ENCODE measurements around the gene SPANXN3. TPM values are rescaled to one million over a fixed set of nuclear protein-coding genes. Genes with fewer than 3 reads are reported as not detected.
A peak's percentile ranks its signal among the peaks of the same experiment; 100 is the strongest.
"Not testable (repeated sequence)": the region's sequence is repeated elsewhere in the genome, so short reads cannot be mapped to it uniquely, and the experiment has no call there.

SPANXN3 gene
- polyA plus RNA-seq (ENCODE audit: low read depth in 6 of 6), result not detected

DNA sequence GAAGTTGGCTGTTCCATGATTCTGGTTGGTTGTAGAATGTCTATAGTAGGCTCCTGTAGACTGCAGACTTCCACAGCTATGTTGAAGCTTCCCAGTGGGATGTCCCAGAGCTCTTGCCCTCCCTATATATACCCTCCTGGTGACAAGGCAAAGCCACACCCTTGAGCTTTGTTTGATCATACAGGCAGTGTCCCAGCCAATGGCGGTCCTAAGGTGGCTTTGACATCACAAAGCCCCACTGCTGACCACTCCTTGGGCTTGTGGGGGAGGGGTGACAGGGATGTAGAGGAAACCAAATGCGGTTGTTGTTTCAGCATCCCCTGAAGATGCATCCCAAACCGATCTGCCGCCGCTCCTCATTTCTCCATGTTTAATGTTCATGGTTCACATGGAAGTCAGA, at the start of gene SPANXN3:
SPANXN3 (minus strand) TSS at position 101 of the 400 bp plus-strand sequence; CDS start at position 17, 84 bp downstream.
- ATAC-seq (ENCODE audit: low read depth in 2 of 2), result not testable (repeated sequence)
- peaks cover 0 to 29% (median 9%) of the 10 kb centered on the region in 7 donors for H3K9me3 Mint-ChIP-seq

DNA sequence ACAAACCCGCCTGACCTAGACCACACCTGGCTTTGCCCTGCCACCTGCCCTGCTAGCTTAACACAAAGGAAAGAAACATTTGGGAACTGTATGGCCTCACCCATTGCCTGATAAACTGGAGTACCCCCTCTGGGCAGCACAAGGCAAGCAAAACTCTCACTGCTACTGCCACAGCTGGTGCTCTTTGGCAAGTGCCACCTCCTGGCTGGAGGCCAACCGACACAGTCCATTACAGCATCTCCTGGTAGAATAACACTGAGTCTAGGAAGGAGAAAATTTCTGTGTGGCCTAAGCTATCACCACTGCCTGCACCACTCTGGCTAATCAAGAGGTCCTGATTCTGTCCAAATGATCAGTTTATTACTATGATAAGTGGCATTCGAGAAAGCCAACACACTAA, 18.9 kb upstream of the SPANXN3 start:
- DNase-seq (no peak), ATAC-seq (ENCODE audit: low read depth in 2 of 2) (no peak)
- Mint-ChIP-seq H3K27me3 (no peaks in the 10 kb centered on the region), H3K4me1 (no peaks in the 10 kb centered on the region), H3K36me3 (no peaks in the 10 kb centered on the region), H3K9me3 (peaks cover 0 to 8% (median 5%) of the 10 kb centered on the region in 7 donors), H3K4me3 (no peak overlapping the region), H3K27ac (no peak overlapping the region)

More for the DNA sequence above, at the start of gene SPANXN3:
- not testable (repeated sequence) for H3K27me3 Mint-ChIP-seq, DNase-seq, H3K4me3 Mint-ChIP-seq, H3K36me3 Mint-ChIP-seq, H3K4me1 Mint-ChIP-seq
- peak within 1 kb of the TSS in 1 of 6 donors; percentile 38 for H3K27ac Mint-ChIP-seq

DNA sequence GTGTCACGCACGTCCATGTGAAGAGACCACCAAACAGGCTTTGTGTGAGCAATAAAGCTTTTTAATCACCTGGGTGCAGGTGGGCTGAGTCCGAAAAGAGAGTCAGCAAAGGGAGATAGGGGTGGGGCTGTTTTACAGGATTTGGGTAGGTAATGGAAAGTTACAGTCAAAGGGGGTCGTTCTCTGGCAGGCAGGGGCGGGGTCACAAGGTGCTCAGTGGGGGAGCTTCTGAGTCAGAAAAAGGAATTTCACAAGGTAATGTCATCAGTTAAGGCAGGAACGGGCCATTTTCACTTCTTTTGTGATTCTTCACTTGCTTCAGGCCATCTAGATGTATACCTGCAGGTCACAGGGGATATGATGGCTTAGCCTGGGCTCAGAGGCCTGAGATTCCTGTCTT, 15.1 kb downstream of the SPANXN3 start:
- H3K4me1 Mint-ChIP-seq; DNase-seq; ATAC-seq (ENCODE audit: low read depth in 2 of 2); H3K27me3 Mint-ChIP-seq; H3K36me3 Mint-ChIP-seq; H3K4me3 Mint-ChIP-seq; H3K27ac Mint-ChIP-seq: not testable (repeated sequence)
- peaks cover 8 to 17% (median 14%) of the 10 kb centered on the region in 7 donors for H3K9me3 Mint-ChIP-seq

DNA sequence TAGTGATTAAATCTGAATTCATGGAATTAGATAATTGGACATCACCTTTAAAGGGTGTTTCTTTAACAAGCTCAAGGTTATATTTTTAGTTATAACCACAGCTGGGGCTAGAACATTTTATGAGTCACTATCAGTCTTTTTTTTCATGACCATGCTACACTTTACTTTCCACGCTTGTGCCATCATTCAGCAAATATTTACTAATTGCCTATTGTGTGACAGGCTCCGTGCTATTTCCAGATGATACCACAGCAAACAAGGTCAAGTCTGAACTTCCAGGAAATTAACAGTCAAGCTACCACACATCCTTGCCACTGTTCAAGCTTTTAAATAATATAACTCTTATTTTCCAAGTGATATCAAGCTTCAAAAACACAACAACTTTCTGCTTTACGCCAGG, 16.5 kb downstream of the SPANXN3 start:
- H3K27me3 Mint-ChIP-seq, result no peaks in the 10 kb centered on the region
- H3K36me3 Mint-ChIP-seq, result no peaks in the 10 kb centered on the region
- no peak overlapping the region for H3K27ac Mint-ChIP-seq
- H3K4me1 Mint-ChIP-seq, result no peaks in the 10 kb centered on the region
- ATAC-seq (ENCODE audit: low read depth in 2 of 2), result no peak
- H3K9me3 Mint-ChIP-seq, result peaks cover 4 to 28% (median 19%) of the 10 kb centered on the region in 7 donors
- H3K4me3 Mint-ChIP-seq, result no peak overlapping the region
- no peak for DNase-seq

GRCh38 chrX:143486105-143486504, 31.2 kb downstream of the SPANXN3 start:
- Mint-ChIP-seq H3K36me3 (no peaks in the 10 kb centered on the region), H3K27me3 (no peaks in the 10 kb centered on the region), H3K9me3 (peaks cover 0 to 11% (median 0%) of the 10 kb centered on the region in 7 donors), H3K4me3 (no peak overlapping the region), H3K4me1 (no peaks in the 10 kb centered on the region), H3K27ac (no peak overlapping the region)
- no peak for ATAC-seq (ENCODE audit: low read depth in 2 of 2)
- no peak for DNase-seq

DNA sequence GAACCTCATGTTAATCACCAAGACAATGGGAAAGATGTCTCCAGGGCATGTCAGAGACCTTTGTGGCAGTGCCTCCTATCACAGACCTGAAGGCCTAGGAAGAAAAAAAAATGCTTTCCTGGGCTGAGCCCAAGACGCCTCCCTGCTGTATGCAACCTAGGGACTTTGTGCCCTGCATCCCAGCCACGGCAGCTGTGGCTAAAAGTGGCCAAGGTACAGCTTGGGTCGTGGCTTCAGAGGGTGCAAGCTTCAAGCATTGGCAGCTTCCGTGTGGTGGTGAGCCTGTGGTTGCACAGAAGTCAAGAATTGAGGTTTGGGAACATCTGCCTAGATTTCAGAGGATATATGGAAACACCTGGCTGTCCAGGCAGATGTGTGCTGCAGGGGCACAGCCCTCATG, 40.5 kb downstream of the SPANXN3 start:
- DNase-seq (no peak), ATAC-seq (ENCODE audit: low read depth in 2 of 2) (no peak)
- H3K27me3 Mint-ChIP-seq, result no peaks in the 10 kb centered on the region
- no peaks in the 10 kb centered on the region for H3K4me1 Mint-ChIP-seq
- peaks cover 0 to 16% (median 0%) of the 10 kb centered on the region in 7 donors for H3K9me3 Mint-ChIP-seq
- H3K27ac Mint-ChIP-seq, result no peak overlapping the region
- no peaks in the 10 kb centered on the region for H3K36me3 Mint-ChIP-seq
- H3K4me3 Mint-ChIP-seq, result no peak overlapping the region

DNA sequence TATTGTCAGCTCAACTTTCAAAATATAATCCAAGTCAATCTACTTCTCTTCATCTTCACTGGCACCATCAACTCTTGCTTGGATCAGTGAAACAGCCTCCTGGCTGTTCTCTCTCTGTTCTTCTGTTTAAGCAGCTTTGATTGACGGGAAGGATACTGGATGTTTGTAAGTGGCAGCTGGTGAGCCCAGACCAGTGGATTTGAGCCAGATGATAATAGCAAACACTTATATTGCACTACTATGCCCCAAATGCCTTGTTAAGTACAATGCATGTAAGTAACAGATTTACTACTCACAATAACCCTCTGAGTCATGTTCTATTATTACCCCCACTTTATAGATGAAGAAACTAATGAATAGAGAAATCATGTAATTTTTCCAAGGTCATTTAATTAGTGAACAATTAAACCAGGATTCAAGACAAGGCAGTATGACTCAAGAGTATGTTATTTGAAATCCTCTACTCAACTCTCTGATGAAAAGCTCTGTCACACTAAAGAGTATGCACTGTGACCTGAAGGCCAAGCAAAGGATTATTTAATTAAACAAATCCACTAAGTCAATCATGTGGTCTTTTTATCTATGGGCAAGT, 44.8 kb downstream of the SPANXN3 start:
- Mint-ChIP-seq H3K36me3 (no peaks in the 10 kb centered on the region), H3K27ac (no peak overlapping the region), H3K4me3 (no peak overlapping the region), H3K9me3 (peaks cover 0 to 16% (median 3%) of the 10 kb centered on the region in 7 donors), H3K27me3 (no peaks in the 10 kb centered on the region), H3K4me1 (no peaks in the 10 kb centered on the region)
- DNase-seq, result no peak
- no peak for ATAC-seq (ENCODE audit: low read depth in 2 of 2)

GRCh38 chrX:143466130-143466529, 51.1 kb downstream of the SPANXN3 start:
- Mint-ChIP-seq H3K36me3 (no peaks in the 10 kb centered on the region), H3K27ac (no peak overlapping the region), H3K27me3 (no peaks in the 10 kb centered on the region), H3K9me3 (peaks cover 0 to 10% (median 2%) of the 10 kb centered on the region in 7 donors), H3K4me3 (no peak overlapping the region), H3K4me1 (no peaks in the 10 kb centered on the region)
- ATAC-seq (ENCODE audit: low read depth in 2 of 2) (no peak), DNase-seq (no peak)

GRCh38 chrX:143462696-143463095, 54.6 kb downstream of the SPANXN3 start:
- Mint-ChIP-seq H3K27ac (no peak overlapping the region), H3K27me3 (no peaks in the 10 kb centered on the region), H3K4me3 (no peak overlapping the region), H3K4me1 (no peaks in the 10 kb centered on the region), H3K36me3 (no peaks in the 10 kb centered on the region), H3K9me3 (peaks cover 0 to 22% (median 3%) of the 10 kb centered on the region in 7 donors)
- no peak for ATAC-seq (ENCODE audit: low read depth in 2 of 2)
- no peak for DNase-seq

DNA sequence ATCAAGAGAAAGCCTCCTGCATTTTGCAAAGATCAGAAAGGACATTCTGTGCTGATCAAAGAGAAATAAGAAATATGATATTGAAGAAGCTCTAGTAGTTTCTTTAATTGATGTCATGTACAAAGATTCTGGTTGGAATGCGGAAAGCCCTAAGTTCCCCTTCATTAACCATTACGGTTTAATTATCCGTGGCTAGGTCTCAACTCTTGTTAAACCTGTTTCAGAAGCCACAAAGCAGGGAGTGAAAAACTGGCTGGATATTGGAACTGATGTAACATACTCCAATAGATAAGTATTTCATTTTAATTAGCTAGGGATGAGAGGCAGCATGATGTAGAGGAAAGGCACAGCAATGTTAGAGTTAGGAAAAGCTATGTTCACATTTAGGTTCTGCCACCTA, 55.7 kb downstream of the SPANXN3 start:
- peaks cover 0 to 29% (median 3%) of the 10 kb centered on the region in 7 donors for H3K9me3 Mint-ChIP-seq
- no peaks in the 10 kb centered on the region for H3K27me3 Mint-ChIP-seq
- no peaks in the 10 kb centered on the region for H3K4me1 Mint-ChIP-seq
- no peak for ATAC-seq (ENCODE audit: low read depth in 2 of 2)
- no peak overlapping the region for H3K4me3 Mint-ChIP-seq
- DNase-seq, result no peak
- H3K36me3 Mint-ChIP-seq, result no peaks in the 10 kb centered on the region
- H3K27ac Mint-ChIP-seq, result no peak overlapping the region

Other genes with a start within 250 kb of the SPANXN3 start
- not detected for gene SLITRK4, start 118.6 kb upstream of the SPANXN3 start, polyA plus RNA-seq (ENCODE audit: low read depth in 6 of 6)
- not detected for gene SPANXN2, start 203.3 kb upstream of the SPANXN3 start, polyA plus RNA-seq (ENCODE audit: low read depth in 6 of 6)

Measured in naive B cell (primary cell).